ENCODE data around the gene CTIF. TPM values are rescaled to one million over a fixed set of nuclear protein-coding genes. Genes with fewer than 3 reads are reported as not detected.
A peak's percentile ranks its signal among the peaks of the same experiment; 100 is the strongest.

CTIF gene
- total and polyA plus RNA-seq, 12 donors: 44.5 to 74.1 (median 58.9) TPM

GRCh38 chr18:48860269-48861180 lies 321.7 kb downstream of the CTIF start:
- intact Hi-C loops (cut with DNase I): loop anchor here in 1 of 10 donors (10.0 kb wide), 1 partner anchor 56 kb away; no protein-coding TSS in a partner anchor
- 89 to 92% methylated on average over 28 of the region's 28 CpGs for WGBS, 2 donors
- Histone ChIP-seq H3K36me3 (peaks cover 0 to 34% (median 0%) of the 10 kb centered on the region in 9 donors), H3K27ac (peak overlapping the region in 1 of 10 donors; percentile 12), H3K27me3 (no peaks in the 10 kb centered on the region), H3K4me3 (no peak overlapping the region), H3K9me3 (peaks cover 0 to 4% (median 0%) of the 10 kb centered on the region in 11 donors), H3K4me1 (peaks cover 0 to 27% (median 6%) of the 10 kb centered on the region in 9 donors)
- no peak for TF ChIP-seq CTCF (IDR thresholded peaks at IDR 0.05)
- no peak for DNase-seq
- no peak for ATAC-seq

DNA sequence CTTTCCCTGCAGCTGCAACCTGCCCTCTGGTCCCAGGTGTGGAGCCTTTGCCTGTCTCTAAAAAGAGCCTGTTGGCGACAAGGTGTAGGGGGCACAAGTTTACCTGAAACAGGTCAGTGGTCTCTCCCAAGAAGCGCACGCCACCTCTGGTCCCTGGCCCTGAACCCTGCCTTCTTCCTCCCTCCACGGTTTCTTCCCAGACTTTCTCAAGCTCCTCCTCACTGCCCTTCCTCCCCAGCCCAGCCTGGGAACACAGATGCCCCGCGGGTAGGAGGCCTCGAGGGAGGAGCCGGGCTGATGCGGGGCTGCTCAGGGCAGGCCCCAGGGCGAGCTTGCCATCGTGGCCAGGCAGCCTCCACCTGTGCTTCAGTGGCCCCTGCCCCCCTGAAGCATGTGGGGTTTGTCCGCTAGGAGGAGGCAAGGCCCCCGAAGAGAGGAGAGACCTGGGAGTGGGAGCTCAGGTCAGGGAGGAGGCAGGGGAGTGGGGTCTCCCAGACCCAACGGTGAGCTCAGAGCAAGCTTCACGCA lies 322.4 kb downstream of the CTIF start:
- ATAC-seq (no peak), DNase-seq (no peak)
- peaks cover 0 to 34% (median 0%) of the 10 kb centered on the region in 9 donors for H3K36me3 ChIP-seq
- H3K4me3 ChIP-seq: no peak overlapping the region
- 84 to 85% methylated on average over 15 of the region's 15 CpGs for WGBS, 2 donors
- H3K27me3 ChIP-seq: no peaks in the 10 kb centered on the region
- H3K9me3 ChIP-seq: peaks cover 0 to 11% (median 0%) of the 10 kb centered on the region in 11 donors
- H3K27ac ChIP-seq: no peak overlapping the region
- TF ChIP-seq CTCF (IDR thresholded peaks at IDR 0.05): no peak
- H3K4me1 ChIP-seq: peaks cover 0 to 28% (median 8%) of the 10 kb centered on the region in 9 donors
- intact Hi-C loops (cut with DNase I): loop anchor here in 1 of 10 donors (10.0 kb wide), 1 partner anchor 56 kb away; no protein-coding TSS in a partner anchor

DNA sequence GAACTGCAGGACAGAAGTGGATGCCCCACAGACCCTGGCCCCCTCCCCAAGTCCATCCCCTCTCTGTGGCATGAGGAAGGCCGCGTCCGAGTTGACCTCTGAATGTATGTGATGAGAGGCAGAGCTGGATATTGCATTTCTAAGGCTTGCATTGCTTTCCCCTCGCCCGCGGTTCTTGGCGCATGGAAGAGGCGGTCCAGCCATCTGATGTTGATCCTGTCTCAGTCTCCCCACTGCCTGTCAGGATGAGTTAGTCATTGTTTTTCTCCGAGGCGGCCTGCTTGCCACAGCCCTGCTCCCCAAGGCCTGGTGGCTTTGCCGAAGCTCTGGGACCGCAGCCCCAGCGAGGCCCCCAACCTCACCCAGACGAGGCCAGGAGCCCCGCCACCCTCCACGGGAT lies 323.3 kb downstream of the CTIF start:
- WGBS, 2 donors: 90 to 94% methylated on average over 16 of the region's 16 CpGs
- intact Hi-C loops (cut with DNase I): loop anchor here in 1 of 10 donors (10.0 kb wide), 1 partner anchor 57 kb away; no protein-coding TSS in a partner anchor
- Histone ChIP-seq H3K4me1 (peaks cover 0 to 33% (median 8%) of the 10 kb centered on the region in 9 donors), H3K9me3 (peaks cover 0 to 12% (median 0%) of the 10 kb centered on the region in 11 donors), H3K36me3 (peaks cover 0 to 31% (median 0%) of the 10 kb centered on the region in 9 donors), H3K4me3 (no peak overlapping the region), H3K27ac (peak overlapping the region in 2 of 10 donors; percentile 5 to 48), H3K27me3 (no peaks in the 10 kb centered on the region)
- no peak for DNase-seq
- TF ChIP-seq CTCF (IDR thresholded peaks at IDR 0.05): no peak
- no peak for ATAC-seq

- intact Hi-C loops (cut with DNase I): loop anchor here in 1 of 10 donors (10.0 kb wide), 1 partner anchor 58 kb away; no protein-coding TSS in a partner anchor
Observed at GRCh38 chr18:48862678-48863270, 323.9 kb downstream of the CTIF start.

More at GRCh38 chr18:48862678-48863270, 323.9 kb downstream of the CTIF start:
- WGBS, 2 donors: 79 to 83% methylated on average over 22 of the region's 22 CpGs
- ATAC-seq (peak in 4 of 8 donors; percentile 2 to 42 (median 31)), DNase-seq (no peak)
- peak overlapping the region in 4 of 10 donors; percentile 5 to 48 (median 10) for H3K27ac ChIP-seq
- H3K4me3 ChIP-seq: no peak overlapping the region
- no peaks in the 10 kb centered on the region for H3K27me3 ChIP-seq
- peaks cover 0 to 33% (median 8%) of the 10 kb centered on the region in 9 donors for H3K4me1 ChIP-seq
- peaks cover 0 to 12% (median 0%) of the 10 kb centered on the region in 11 donors for H3K9me3 ChIP-seq
- H3K36me3 ChIP-seq: peaks cover 0 to 29% (median 0%) of the 10 kb centered on the region in 9 donors
- no peak for TF ChIP-seq CTCF (IDR thresholded peaks at IDR 0.05)

All from heart right ventricle (tissue), 16 donors.